GM21447 (cell line): ENCODE data around the gene ZBTB45.
"Not testable (repeated sequence)": the region's sequence is repeated elsewhere in the genome, so short reads cannot be mapped to it uniquely, and the experiment has no call there.

Experiments used
- ATAC-seq: cut with Tn5 transposase; IDR thresholded peaks from one replicate; pipeline ENCODE4 v1.9.1; 2021; ENCODE audit not compliant: unreplicated experiment

The ZBTB45 gene

DNA sequence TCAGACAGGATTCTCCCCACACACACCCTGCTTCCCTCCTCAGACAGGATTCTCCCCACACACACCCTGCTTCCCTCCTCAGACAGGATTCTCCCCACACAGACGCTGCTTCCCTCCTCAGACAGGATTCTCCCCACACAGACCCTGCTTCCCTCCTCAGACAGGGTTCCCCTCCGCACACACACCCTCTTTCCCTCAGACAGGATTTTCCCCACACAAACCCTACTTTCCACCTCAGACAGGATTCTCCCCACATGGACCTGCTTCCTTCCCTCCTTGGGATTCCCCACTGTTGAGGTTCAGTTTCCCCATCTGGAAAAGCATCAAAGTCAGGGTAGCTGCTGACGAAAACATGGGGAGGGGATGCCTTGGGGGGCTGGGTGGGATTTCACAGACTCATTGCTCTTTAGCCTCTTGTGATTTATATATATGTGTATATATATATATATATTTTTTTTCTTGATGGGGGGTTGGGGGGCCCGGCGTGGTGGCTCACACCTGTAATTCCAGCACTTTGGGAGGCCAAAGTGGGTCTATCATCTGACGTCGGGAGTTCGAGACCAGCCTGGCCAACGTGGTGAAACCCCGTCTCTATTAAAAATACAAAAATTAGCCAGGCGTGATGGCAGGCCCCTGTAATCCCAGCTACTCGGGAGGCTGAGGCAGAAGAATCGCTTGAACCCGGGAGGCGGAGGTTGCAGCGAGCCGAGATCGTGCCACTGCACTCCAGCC is 23.2 kb upstream of the ZBTB45 start:
- not testable (repeated sequence) for ATAC-seq

DNA sequence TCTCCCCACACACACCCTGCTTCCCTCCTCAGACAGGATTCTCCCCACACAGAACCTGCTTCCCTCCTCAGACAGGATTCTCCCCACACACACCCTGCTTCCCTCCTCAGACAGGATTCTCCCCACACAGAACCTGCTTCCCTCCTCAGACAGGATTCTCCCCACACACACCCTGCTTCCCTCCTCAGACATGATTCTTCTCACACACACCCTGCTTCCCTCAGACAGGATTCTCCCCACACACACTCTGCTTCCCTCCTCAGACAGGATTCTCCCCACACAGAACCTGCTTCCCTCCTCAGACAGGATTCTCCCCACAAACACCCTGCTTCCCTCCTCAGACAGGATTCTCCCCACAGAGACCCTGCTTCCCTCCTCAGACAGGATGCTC is 19.6 kb upstream of the ZBTB45 start:
- ATAC-seq: not testable (repeated sequence)

DNA sequence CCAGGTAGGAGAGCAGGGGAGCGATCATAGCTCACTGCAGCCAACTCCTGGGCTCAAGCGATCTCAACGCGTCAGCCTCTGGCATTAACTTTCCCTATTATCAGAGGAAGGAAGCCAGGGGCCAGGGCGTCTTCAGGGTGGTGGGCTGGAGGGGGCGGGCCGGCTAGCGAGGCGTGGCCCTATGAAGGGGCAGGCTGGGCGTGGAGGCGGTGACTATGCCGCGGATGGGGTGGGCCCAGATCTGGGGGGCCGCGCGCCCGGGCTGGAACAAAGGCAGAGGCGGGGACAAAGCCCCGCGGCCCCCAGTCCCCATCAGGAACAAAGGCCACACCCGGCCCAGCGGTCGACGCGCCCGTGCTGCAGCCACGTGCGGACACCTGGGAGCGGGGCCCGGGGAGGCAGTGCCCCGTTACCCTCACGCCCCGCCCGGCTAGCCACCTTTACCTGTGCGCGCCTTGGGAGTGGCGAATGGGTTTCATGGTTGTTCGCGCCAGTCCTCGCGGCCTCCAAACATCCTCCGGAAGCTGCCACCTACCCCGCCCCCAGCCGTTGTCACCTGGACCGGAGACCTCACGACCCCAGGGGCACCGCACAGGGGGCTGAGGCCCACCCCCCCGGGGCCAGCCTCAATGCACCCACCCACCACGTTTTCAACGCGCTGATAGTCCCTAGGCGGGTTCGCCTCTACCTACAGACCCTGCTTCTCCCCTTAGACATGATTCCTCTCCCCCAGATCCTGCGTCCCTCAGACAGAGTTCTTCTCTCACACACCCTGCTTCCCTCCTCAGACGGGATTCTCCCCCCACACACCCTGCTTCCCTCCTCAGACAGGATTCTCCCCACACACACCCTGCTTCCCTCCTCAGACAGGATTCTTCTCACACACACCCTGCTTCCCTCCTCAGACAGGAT is 18.9 kb upstream of the ZBTB45 start:
- ATAC-seq: no peak

- no peak for ATAC-seq
Observed at GRCh38 chr19:58536852-58537798, 17.5 kb upstream of the ZBTB45 start.

DNA sequence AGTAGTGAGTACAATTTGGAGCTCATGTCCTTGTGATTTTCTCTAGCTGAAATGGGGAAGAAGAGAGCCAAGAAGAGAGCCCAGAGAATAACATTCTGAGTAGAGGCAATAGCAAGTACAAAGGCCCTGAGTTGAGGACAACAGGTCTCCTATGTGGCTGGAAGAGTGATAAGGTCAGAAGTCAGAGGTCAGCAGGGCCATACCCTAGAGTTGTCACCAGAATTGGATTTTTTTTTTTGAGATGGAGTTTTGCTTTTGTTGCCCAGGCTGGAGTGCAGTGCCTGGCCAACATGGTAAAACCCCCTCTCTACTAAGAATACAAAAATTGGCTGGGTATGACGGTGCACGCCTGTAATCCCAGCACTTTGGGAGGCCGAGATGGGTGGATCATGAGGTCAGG is 16.2 kb upstream of the ZBTB45 start:
- no peak for ATAC-seq

- no peak for ATAC-seq
Observed at GRCh38 chr19:58531034-58531840, 11.6 kb upstream of the ZBTB45 start.

- no peak for ATAC-seq
Observed at GRCh38 chr19:58529405-58529804, 9.8 kb upstream of the ZBTB45 start.

DNA sequence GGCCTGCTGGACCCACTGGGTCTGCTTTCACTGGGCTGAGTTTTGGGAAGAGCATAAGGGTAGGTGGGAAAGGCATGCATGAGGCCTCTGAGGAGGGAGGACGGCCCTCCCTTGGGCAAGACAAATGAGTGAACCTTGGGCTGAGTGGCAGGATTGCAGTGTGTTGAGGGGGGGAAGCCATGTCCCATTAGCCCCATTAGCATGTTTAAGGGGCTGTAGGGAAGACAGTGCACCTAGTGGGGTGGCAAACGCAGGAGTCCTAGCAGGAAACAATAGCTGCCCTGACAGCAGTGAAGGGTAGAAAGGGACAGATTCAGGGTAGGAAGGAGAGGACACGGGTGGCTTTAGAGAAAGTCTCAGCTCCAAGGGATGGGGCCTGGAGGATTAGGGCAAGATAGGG is 3.1 kb upstream of the ZBTB45 start:
- ATAC-seq: no peak

- ATAC-seq: no peak
Observed at GRCh38 chr19:58521651-58522050, 2.0 kb upstream of the ZBTB45 start.

- no peak for ATAC-seq
Observed at GRCh38 chr19:58520257-58520599, 618 bp upstream of the ZBTB45 start.

DNA sequence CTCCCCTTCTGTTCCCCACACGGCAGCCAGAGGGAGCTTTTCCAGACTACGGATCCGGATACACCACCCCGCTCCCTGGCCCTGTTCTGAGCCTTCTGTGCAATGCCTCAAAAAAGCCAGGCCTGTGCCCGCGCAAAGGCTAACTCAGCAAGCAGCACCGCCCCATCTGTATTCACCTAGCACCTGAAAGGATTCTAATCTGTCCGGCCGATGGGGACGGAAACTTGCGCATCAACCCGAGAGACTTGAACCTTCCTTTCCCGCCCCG is 589 bp downstream of the ZBTB45 start:
- ATAC-seq: peak; percentile 13

GRCh38 chr19:58518256-58519086 is 1.1 kb downstream of the ZBTB45 start:
- ATAC-seq: no peak

- no peak for ATAC-seq
Observed at GRCh38 chr19:58516964-58517833, 2.4 kb downstream of the ZBTB45 start.

- ATAC-seq: no peak
Observed at GRCh38 chr19:58516246-58516836, 3.3 kb downstream of the ZBTB45 start.

DNA sequence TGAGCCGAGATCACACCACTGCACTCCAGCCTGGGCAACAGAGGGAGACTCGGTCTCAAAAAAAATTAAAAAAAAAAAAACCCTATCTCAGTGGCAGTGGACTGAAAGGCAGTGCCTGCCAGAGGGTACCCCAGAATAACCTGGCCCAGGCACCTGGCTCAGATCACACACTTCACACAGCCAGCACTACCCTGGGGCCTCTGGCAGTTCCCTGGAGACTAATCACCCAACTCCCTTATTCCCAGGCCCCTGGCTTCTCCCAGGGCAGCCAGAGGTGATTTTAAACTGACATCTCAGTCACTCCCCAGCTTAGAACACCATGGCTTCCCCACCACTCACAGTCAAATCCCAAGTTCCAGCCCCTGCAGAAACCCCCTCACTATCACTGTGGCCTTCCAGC is 4.4 kb downstream of the ZBTB45 start:
- ATAC-seq: no peak

DNA sequence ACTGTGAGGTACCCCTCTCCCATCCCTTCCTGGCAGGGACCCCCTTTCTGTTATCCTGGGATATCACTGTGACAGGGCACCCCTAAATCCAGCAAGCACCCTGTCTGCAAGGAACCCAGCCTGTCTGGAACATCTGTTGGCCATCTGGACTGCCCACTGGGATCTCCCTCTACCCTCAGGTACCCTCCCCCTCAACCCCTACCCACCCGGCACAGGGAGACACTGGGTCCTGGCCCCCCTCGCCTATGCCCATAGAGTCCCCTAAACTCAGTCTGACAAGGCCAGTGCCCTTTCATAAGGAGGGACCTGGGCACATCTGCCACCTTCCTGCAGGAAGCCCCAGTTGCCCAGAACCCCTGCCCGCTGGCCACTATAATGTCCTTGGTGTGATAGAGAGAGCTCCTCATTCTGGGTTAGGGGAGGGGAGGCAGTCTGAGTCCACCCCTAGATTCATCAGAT is 5.0 kb downstream of the ZBTB45 start:
- ATAC-seq: no peak

DNA sequence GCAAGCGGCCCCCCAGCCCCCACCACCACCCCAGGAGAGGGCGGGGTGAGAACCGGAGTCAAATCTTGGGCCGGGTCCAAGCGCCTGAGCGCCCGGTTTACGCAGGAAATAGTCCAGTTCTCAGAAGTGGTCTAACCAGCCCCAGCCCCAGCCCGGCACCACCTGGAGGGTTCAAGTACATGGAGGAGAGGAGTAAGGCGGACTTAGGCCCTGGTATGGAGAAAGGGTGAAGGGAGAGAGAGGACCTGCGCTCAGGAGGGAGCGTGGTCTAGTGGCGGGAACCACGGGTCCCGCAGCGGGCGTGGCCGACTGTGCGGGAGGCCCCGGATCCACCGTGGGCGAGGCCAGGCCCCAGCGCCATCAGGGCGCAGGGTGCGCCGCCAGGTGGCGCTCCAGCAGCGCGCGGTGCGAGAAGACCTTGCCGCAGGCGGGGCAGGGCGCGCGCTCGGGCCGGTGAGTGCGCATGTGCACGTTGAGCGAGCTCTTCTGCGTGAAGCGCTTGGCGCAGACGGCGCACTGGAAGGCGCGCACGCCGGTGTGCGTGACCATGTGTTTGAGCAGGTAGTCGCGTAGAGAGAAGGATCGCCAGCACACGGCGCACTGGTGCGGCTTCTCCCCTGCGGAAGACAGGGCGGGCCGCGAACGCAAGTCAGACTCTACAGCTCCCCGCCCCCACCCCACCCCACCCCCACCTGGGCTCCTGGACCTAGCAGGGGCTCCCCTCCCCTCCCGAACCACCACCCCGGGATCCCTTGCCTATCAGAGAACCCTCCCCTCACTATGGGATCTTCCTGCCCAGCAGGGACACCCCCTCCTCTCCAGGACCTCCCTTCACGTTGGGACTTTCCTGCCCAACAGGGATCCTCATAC is 5.7 kb downstream of the ZBTB45 start:
- peak; percentile 64 for ATAC-seq
